Lower leg skin (tissue), 3 donors: ENCODE results near the gene MCM8.

Experiments used
- CTCF ChIP-seq, 3 donors: fragments of 450-650 bp; IDR thresholded peaks; one replicate each; pipeline ENCODE4 v1.5.1; 2016; ENCODE audit warnings: antibody characterized with exemption in 3 of 3, mild to moderate bottlenecking in 3 of 3, moderate library complexity in 2 of 3
- POLR2A ChIP-seq, 2 donors: fragments of 450-650 bp; IDR thresholded peaks; one replicate each; pipeline ENCODE4 v1.6.1; 2016 to 2017; ENCODE audit warnings: antibody characterized with exemption in 2 of 2, mild to moderate bottlenecking in 1 of 2, moderate library complexity in 1 of 2

- TF ChIP-seq POLR2A (IDR thresholded peaks at IDR 0.05), result no peak
- TF ChIP-seq CTCF (IDR thresholded peaks at IDR 0.05), result no peak
These were observed 19.0 kb upstream of the MCM8 start for GRCh38 chr20:5931411-5931810.
